GM19328 (cell line): ENCODE measurements around the gene PRRT4.

Experiments
- ATAC-seq: cut with Tn5 transposase; IDR thresholded peaks from one replicate; pipeline ENCODE4 v1.9.1; 2021; ENCODE audit warnings: mild to moderate bottlenecking, moderate library complexity; ENCODE audit not compliant: unreplicated experiment

The PRRT4 gene

GRCh38 chr7:128396357-128396756, 34.9 kb upstream of the PRRT4 start:
- ATAC-seq, result no peak

- ATAC-seq, result no peak
Measured at GRCh38 chr7:128395748-128396147, 34.3 kb upstream of the PRRT4 start.

- ATAC-seq, result no peak
Measured at GRCh38 chr7:128394904-128395496, 33.5 kb upstream of the PRRT4 start.

- ATAC-seq, result no peak
Measured at GRCh38 chr7:128393526-128394330, 32.2 kb upstream of the PRRT4 start.

GRCh38 chr7:128392446-128393327, 31.2 kb upstream of the PRRT4 start:
- no peak for ATAC-seq

GRCh38 chr7:128391805-128392204, 30.3 kb upstream of the PRRT4 start:
- ATAC-seq, result no peak

GRCh38 chr7:128390871-128391565, 29.5 kb upstream of the PRRT4 start:
- ATAC-seq, result no peak

GRCh38 chr7:128389618-128390329, 28.3 kb upstream of the PRRT4 start:
- no peak for ATAC-seq

- no peak for ATAC-seq
Measured at GRCh38 chr7:128389085-128389617, 27.7 kb upstream of the PRRT4 start.

GRCh38 chr7:128388145-128388485, 26.6 kb upstream of the PRRT4 start:
- ATAC-seq, result no peak

GRCh38 chr7:128387216-128388144, 26.0 kb upstream of the PRRT4 start:
- ATAC-seq, result peak; percentile 81

- ATAC-seq, result no peak
Measured at GRCh38 chr7:128385988-128386925, 24.8 kb upstream of the PRRT4 start.

- ATAC-seq, result no peak
Measured at GRCh38 chr7:128384726-128385125, 23.2 kb upstream of the PRRT4 start.

GRCh38 chr7:128383776-128384175, 22.3 kb upstream of the PRRT4 start:
- ATAC-seq, result no peak

- ATAC-seq, result no peak
Measured at GRCh38 chr7:128381161-128381821, 19.8 kb upstream of the PRRT4 start.

- no peak for ATAC-seq
Measured at GRCh38 chr7:128380483-128381106, 19.1 kb upstream of the PRRT4 start.

- no peak for ATAC-seq
Measured at GRCh38 chr7:128379900-128380479, 18.5 kb upstream of the PRRT4 start.
